Measurements from ENCODE around the gene CERS2. TPM values are rescaled to one million over a fixed set of nuclear protein-coding genes. Genes with fewer than 3 reads are reported as not detected.

Gene CERS2
- total and polyA plus RNA-seq, 4 donors, result 155 to 308 (median 216) TPM

- peaks cover 25 to 49% (median 38%) of the 10 kb centered on the region in 4 donors for H3K36me3 ChIP-seq (ENCODE audit: control insufficient read depth in 4 of 4, insufficient read depth in 4 of 4, low read length in 4 of 4)
- no peaks in the 10 kb centered on the region for H3K4me1 ChIP-seq (ENCODE audit: control insufficient read depth in 5 of 5, insufficient read depth in 5 of 5, low read length in 5 of 5)
These were observed 17.0 kb downstream of the CERS2 start for GRCh38 chr1:150957666-150958065.

GRCh38 chr1:150955280-150955679 is 19.4 kb downstream of the CERS2 start:
- Histone ChIP-seq H3K27ac (ENCODE audit: low read depth in 1 of 2, low read length in 1 of 2) (no peak overlapping the region), H3K4me3 (no peak overlapping the region), H3K27me3 (ENCODE audit: control insufficient read depth in 3 of 3, insufficient read depth in 3 of 3, low read length in 2 of 3) (no peaks in the 10 kb centered on the region), H3K36me3 (ENCODE audit: control insufficient read depth in 4 of 4, insufficient read depth in 4 of 4, low read length in 4 of 4) (peaks cover 25 to 40% (median 36%) of the 10 kb centered on the region in 4 donors), H3K4me1 (ENCODE audit: control insufficient read depth in 5 of 5, insufficient read depth in 5 of 5, low read length in 5 of 5) (no peaks in the 10 kb centered on the region), H3K9me3 (ENCODE audit: control insufficient read depth in 4 of 4, insufficient read depth in 3 of 4, low read length in 3 of 4) (peaks cover 0 to 2% (median 0%) of the 10 kb centered on the region in 4 donors), H3K9ac (ENCODE audit: insufficient read depth in 1 of 2, low read length in 2 of 2) (no peak overlapping the region)
- no peak for TF ChIP-seq CTCF (IDR thresholded peaks at IDR 0.05; ENCODE audit: control extremely low read depth, extremely low read depth)
- DNase-seq (no peak), ATAC-seq (ENCODE audit: insufficient read depth, low FRiP score) (no peak)

More at GRCh38 chr1:150957666-150958065, 17.0 kb downstream of the CERS2 start:
- WGBS, 2 donors, result 96 to 97% methylated on average over 11 of the region's 11 CpGs
- Histone ChIP-seq H3K9me3 (ENCODE audit: control insufficient read depth in 4 of 4, insufficient read depth in 3 of 4, low read length in 3 of 4) (peaks cover 0 to 2% (median 0%) of the 10 kb centered on the region in 4 donors), H3K27me3 (ENCODE audit: control insufficient read depth in 3 of 3, insufficient read depth in 3 of 3, low read length in 2 of 3) (no peaks in the 10 kb centered on the region), H3K4me3 (no peak overlapping the region), H3K9ac (ENCODE audit: insufficient read depth in 1 of 2, low read length in 2 of 2) (no peak overlapping the region), H3K27ac (ENCODE audit: low read depth in 1 of 2, low read length in 1 of 2) (no peak overlapping the region)
- ATAC-seq (ENCODE audit: insufficient read depth, low FRiP score) (no peak), DNase-seq (no peak)
- TF ChIP-seq CTCF (IDR thresholded peaks at IDR 0.05; ENCODE audit: control extremely low read depth, extremely low read depth), result no peak

- Histone ChIP-seq H3K4me3 (no peak overlapping the region), H3K4me1 (ENCODE audit: control insufficient read depth in 5 of 5, insufficient read depth in 5 of 5, low read length in 5 of 5) (no peaks in the 10 kb centered on the region), H3K27me3 (ENCODE audit: control insufficient read depth in 3 of 3, insufficient read depth in 3 of 3, low read length in 2 of 3) (no peaks in the 10 kb centered on the region), H3K36me3 (ENCODE audit: control insufficient read depth in 4 of 4, insufficient read depth in 4 of 4, low read length in 4 of 4) (peaks cover 26 to 43% (median 35%) of the 10 kb centered on the region in 4 donors), H3K9me3 (ENCODE audit: control insufficient read depth in 4 of 4, insufficient read depth in 3 of 4, low read length in 3 of 4) (peaks cover 0 to 2% (median 0%) of the 10 kb centered on the region in 4 donors), H3K9ac (ENCODE audit: insufficient read depth in 1 of 2, low read length in 2 of 2) (no peak overlapping the region), H3K27ac (ENCODE audit: low read depth in 1 of 2, low read length in 1 of 2) (no peak overlapping the region)
- WGBS, 2 donors, result 92 to 93% methylated on average over 3 of the region's 3 CpGs
- no peak for DNase-seq
- no peak for ATAC-seq (ENCODE audit: insufficient read depth, low FRiP score)
- TF ChIP-seq CTCF (IDR thresholded peaks at IDR 0.05; ENCODE audit: control extremely low read depth, extremely low read depth), result no peak
These were observed 19.9 kb downstream of the CERS2 start for GRCh38 chr1:150954708-150955107.

GRCh38 chr1:150944856-150945255 is 29.8 kb downstream of the CERS2 start:
- no peak for TF ChIP-seq CTCF (IDR thresholded peaks at IDR 0.05; ENCODE audit: control extremely low read depth, extremely low read depth)
- DNase-seq (no peak), ATAC-seq (ENCODE audit: insufficient read depth, low FRiP score) (no peak)
- no peak overlapping the region for H3K27ac ChIP-seq (ENCODE audit: low read depth in 1 of 2, low read length in 1 of 2)
- H3K4me3 ChIP-seq, result no peak overlapping the region
- 88% methylated on average over 5 of the region's 5 CpGs for WGBS, 2 donors
- H3K9me3 ChIP-seq (ENCODE audit: control insufficient read depth in 4 of 4, insufficient read depth in 3 of 4, low read length in 3 of 4), result no peaks in the 10 kb centered on the region
- H3K27me3 ChIP-seq (ENCODE audit: control insufficient read depth in 3 of 3, insufficient read depth in 3 of 3, low read length in 2 of 3), result no peaks in the 10 kb centered on the region
- H3K4me1 ChIP-seq (ENCODE audit: control insufficient read depth in 5 of 5, insufficient read depth in 5 of 5, low read length in 5 of 5), result no peaks in the 10 kb centered on the region
- peaks cover 47 to 67% (median 49%) of the 10 kb centered on the region in 4 donors for H3K36me3 ChIP-seq (ENCODE audit: control insufficient read depth in 4 of 4, insufficient read depth in 4 of 4, low read length in 4 of 4)
- H3K9ac ChIP-seq (ENCODE audit: insufficient read depth in 1 of 2, low read length in 2 of 2), result no peak overlapping the region
